ENCODE measurements around the gene SLC4A1.

DNA sequence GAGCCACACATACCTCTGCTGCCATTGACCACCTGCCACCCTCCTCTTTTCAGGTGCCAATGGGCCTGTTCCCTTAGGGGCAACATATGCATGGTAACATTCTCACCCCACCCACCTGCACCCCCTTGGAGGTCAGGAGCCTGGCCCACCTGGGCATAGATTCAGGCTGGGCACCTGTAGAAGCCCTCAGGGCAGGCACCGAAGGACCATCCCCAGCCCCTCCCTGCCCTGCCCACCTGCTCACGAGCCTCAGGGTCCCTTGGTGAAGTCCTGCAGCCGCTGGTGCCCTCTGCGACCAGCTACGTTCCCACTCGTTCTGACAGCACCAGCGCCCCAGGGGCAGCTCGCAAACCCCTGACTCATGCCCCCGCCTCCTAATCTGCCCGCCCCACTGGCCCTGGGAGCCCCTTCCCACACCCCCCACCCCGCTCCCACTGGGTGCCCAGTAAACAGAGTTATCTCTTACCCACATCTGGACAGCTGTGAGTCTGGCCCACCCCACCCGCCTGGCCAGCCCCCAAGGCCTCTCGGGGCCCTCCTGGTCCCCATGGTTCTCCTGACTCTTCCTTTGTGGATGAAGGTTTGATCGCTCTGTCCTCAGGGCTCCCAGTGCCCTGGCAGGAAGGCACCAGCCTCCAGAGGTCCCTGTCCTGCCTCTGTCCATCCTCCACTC is at the start of gene SLC4A1:
- TF ChIP-seq, protein P1, sequence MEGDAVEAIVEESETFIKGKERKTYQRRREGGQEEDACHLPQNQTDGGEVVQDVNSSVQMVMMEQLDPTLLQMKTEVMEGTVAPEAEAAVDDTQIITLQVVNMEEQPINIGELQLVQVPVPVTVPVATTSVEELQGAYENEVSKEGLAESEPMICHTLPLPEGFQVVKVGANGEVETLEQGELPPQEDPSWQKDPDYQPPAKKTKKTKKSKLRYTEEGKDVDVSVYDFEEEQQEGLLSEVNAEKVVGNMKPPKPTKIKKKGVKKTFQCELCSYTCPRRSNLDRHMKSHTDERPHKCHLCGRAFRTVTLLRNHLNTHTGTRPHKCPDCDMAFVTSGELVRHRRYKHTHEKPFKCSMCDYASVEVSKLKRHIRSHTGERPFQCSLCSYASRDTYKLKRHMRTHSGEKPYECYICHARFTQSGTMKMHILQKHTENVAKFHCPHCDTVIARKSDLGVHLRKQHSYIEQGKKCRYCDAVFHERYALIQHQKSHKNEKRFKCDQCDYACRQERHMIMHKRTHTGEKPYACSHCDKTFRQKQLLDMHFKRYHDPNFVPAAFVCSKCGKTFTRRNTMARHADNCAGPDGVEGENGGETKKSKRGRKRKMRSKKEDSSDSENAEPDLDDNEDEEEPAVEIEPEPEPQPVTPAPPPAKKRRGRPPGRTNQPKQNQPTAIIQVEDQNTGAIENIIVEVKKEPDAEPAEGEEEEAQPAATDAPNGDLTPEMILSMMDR (IDR thresholded peaks at IDR 0.05), result no peak
- no peak for TF ChIP-seq EP300 (IDR thresholded peaks at IDR 0.05; ENCODE audit: low read depth)
- TF ChIP-seq POLR2AphosphoS5 (IDR thresholded peaks at IDR 0.05), result no peak
